ENCODE data around the gene LRBA. TPM values are rescaled to one million over a fixed set of nuclear protein-coding genes. Genes with fewer than 3 reads are reported as not detected.

LRBA gene
- total and polyA plus RNA-seq, 9 donors = 20.7 to 30.5 (median 27.7) TPM

DNA sequence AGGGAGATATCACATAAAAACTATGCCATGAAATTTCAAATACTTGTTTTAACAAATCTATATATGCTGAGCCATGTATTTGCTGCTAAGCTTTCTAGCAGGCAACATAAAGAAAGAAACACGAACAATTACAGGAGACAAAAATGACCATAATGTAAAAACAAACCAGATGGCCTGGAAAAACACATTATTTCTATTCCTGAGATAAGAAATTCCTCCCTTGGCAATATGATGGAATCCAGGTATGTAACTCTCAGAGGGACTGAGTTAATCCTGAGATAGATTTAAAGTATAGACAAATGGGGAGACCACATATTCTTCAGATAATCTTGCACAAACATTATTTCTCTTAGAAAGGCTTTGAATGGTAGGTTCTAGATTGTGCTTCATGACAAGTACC, 657.3 kb downstream of the LRBA start:
- Histone ChIP-seq H3K27ac (ENCODE audit: low read length) (no peak overlapping the region), H3K27me3 (ENCODE audit: control insufficient read depth, insufficient read depth, low read length) (no peaks in the 10 kb centered on the region), H3K4me1 (ENCODE audit: control insufficient read depth, insufficient read depth, low read length) (no peaks in the 10 kb centered on the region), H3K9me3 (replicated peaks; ENCODE audit: control insufficient read depth, low read depth, low read length) (no peaks in the 10 kb centered on the region), H3K36me3 (ENCODE audit: control insufficient read depth, insufficient read depth, low read length) (no peaks in the 10 kb centered on the region), H3K4me3 (ENCODE audit: low read length) (no peak overlapping the region)
- no peak for DNase-seq
- whole genome bisulfite sequencing (ENCODE audit: insufficient coverage) = no CpG with 5 or more reads among the region's 1 CpG

DNA sequence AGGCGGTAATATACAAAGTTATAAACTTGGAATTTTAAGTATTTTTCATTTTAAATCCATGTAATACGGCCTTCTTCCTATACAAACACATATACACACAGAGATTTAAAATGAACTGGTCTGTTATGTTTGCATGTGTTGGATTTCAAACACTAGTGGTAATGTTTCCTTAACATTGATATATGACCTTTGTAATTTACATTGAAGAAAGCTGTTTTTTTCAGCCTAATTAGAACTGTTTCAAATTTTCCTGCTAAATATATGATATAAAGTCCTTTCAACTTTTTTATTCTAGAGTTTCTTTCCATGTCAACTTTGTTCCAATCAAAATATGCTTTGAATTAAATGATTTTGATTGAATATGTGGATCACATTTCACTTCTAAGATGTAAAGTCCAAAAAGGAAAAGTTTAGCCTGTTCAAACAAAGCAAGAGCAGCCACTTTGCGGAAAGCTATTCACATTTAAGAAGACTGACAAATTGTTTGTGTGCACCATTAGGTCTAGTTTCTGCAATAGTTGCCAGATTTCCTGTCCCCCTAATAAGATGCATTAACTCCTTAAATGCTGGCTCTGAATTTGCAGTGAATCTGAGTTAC, 659.1 kb downstream of the LRBA start:
- Histone ChIP-seq H3K4me1 (ENCODE audit: control insufficient read depth, insufficient read depth, low read length) (no peaks in the 10 kb centered on the region), H3K36me3 (ENCODE audit: control insufficient read depth, insufficient read depth, low read length) (no peaks in the 10 kb centered on the region), H3K27ac (ENCODE audit: low read length) (no peak overlapping the region), H3K9me3 (replicated peaks; ENCODE audit: control insufficient read depth, low read depth, low read length) (no peaks in the 10 kb centered on the region), H3K27me3 (ENCODE audit: control insufficient read depth, insufficient read depth, low read length) (no peaks in the 10 kb centered on the region), H3K4me3 (ENCODE audit: low read length) (no peak overlapping the region)
- WGBS (ENCODE audit: insufficient coverage) = no CpG with 5 or more reads among the region's 3 CpGs
- no peak for DNase-seq

DNA sequence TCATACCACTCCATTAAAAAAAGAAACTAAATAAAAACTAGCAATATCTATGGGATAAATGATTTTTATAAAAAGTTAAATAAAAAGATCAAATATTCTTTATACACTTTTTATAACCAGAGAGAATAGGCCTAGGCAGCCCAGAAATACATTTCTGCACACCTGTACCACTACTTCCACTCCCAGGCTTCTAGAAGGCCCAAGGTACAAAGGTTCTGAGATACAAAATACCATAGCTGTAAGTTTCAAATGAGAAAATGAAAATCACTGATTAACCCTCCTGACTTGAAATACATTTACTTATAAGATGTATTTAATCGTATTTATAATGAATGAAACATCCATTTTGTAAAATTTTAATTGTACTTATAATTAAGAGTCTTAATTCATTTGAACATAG, 659.7 kb downstream of the LRBA start:
- no CpG with 5 or more reads among the region's 1 CpG for WGBS (ENCODE audit: insufficient coverage)
- no peak for DNase-seq
- H3K36me3 ChIP-seq (ENCODE audit: control insufficient read depth, insufficient read depth, low read length) = no peaks in the 10 kb centered on the region

DNA sequence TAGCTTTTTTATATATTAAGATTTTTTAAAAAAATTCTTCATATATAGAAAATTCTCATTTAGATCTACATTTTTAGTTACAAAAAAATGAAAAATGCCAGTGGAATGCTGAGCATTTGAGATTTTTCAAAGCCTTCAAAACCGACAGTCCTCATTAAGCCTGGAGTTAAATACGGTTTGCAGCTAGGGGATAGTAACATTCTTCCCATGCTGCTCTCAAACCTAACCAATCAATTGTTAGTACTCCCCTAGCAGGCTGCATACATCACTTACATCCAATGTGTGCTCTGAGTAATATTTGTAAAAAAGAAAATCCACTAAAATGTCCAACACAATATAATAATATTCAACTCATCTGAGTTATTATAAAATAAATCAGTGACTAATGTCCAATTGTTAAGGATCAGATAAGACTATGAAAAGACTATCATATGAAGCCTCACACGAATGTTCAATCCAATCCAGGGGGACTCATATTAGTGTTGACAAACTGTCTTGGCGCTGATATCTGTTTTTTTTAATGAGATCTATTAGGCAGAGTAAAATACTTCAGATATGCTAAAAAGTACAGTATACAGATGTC, 660.8 kb downstream of the LRBA start:
- H3K27me3 ChIP-seq (ENCODE audit: control insufficient read depth, insufficient read depth, low read length) = no peaks in the 10 kb centered on the region
- H3K9me3 ChIP-seq (replicated peaks; ENCODE audit: control insufficient read depth, low read depth, low read length) = no peaks in the 10 kb centered on the region
- no peak overlapping the region for H3K4me3 ChIP-seq (ENCODE audit: low read length)
- no peak overlapping the region for H3K27ac ChIP-seq (ENCODE audit: low read length)
- no peak for DNase-seq
- WGBS (ENCODE audit: insufficient coverage) = no CpG with 5 or more reads among the region's 4 CpGs
- H3K4me1 ChIP-seq (ENCODE audit: control insufficient read depth, insufficient read depth, low read length) = no peaks in the 10 kb centered on the region
- H3K36me3 ChIP-seq (ENCODE audit: control insufficient read depth, insufficient read depth, low read length) = no peaks in the 10 kb centered on the region

More for the DNA sequence above, 659.7 kb downstream of the LRBA start:
- no peak overlapping the region for H3K4me3 ChIP-seq (ENCODE audit: low read length)
- H3K27ac ChIP-seq (ENCODE audit: low read length) = no peak overlapping the region
- H3K9me3 ChIP-seq (replicated peaks; ENCODE audit: control insufficient read depth, low read depth, low read length) = no peaks in the 10 kb centered on the region
- no peaks in the 10 kb centered on the region for H3K4me1 ChIP-seq (ENCODE audit: control insufficient read depth, insufficient read depth, low read length)
- H3K27me3 ChIP-seq (ENCODE audit: control insufficient read depth, insufficient read depth, low read length) = no peaks in the 10 kb centered on the region

DNA sequence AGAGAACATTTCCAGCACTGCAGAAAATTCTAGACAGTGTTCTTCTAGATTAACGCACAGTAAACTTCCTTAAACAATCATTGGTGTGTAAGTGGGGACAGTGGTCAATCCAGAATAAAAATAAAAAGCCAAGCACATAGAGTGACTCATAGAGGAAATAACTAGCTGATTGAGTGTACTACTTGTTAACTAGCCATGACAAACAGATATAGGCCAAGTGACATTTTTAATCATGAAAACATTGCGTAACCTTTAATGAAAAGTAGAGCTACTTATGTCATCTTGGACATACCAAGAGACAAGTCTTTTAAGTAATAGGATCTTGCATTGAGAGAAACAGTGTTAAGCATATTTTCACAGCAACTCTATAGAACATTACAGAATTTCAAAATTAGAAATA, 667.0 kb downstream of the LRBA start:
- Histone ChIP-seq H3K4me3 (ENCODE audit: low read length) (no peak overlapping the region), H3K36me3 (ENCODE audit: control insufficient read depth, insufficient read depth, low read length) (no peaks in the 10 kb centered on the region), H3K27ac (ENCODE audit: low read length) (no peak overlapping the region), H3K4me1 (ENCODE audit: control insufficient read depth, insufficient read depth, low read length) (no peaks in the 10 kb centered on the region), H3K9me3 (replicated peaks; ENCODE audit: control insufficient read depth, low read depth, low read length) (no peaks in the 10 kb centered on the region), H3K27me3 (ENCODE audit: control insufficient read depth, insufficient read depth, low read length) (no peaks in the 10 kb centered on the region)
- no peak for DNase-seq
- WGBS (ENCODE audit: insufficient coverage) = no CpG with 5 or more reads among the region's 2 CpGs

DNA sequence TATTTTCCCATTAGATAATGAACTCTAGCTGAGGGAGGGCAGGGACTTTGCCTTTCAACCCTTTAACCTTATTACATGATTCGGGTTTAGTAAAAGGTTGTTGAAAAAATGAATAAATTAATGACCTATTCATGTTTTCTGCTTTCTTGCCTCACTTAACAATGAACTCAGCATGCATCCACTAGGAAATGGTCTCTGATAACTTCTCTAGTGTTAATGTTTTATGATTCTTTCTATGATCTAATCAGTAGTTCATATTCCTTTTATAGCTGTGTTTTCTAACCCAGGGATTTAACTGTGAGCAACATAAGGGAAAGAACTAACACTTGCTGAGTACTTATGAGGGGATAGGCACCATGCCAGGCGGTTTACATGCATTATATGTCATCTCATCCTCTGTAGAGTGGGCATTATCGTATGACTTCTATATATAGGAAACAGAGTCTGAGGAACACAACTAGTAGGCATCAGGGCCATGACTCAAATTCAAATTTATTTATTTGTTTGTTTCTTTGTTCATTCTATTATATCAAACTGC, 669.8 kb downstream of the LRBA start:
- Histone ChIP-seq H3K36me3 (ENCODE audit: control insufficient read depth, insufficient read depth, low read length) (no peaks in the 10 kb centered on the region), H3K27ac (ENCODE audit: low read length) (no peak overlapping the region), H3K4me3 (ENCODE audit: low read length) (no peak overlapping the region), H3K9me3 (replicated peaks; ENCODE audit: control insufficient read depth, low read depth, low read length) (no peaks in the 10 kb centered on the region), H3K27me3 (ENCODE audit: control insufficient read depth, insufficient read depth, low read length) (no peaks in the 10 kb centered on the region), H3K4me1 (ENCODE audit: control insufficient read depth, insufficient read depth, low read length) (no peaks in the 10 kb centered on the region)
- no CpG with 5 or more reads among the region's 3 CpGs for WGBS (ENCODE audit: insufficient coverage)
- no peak for DNase-seq

DNA sequence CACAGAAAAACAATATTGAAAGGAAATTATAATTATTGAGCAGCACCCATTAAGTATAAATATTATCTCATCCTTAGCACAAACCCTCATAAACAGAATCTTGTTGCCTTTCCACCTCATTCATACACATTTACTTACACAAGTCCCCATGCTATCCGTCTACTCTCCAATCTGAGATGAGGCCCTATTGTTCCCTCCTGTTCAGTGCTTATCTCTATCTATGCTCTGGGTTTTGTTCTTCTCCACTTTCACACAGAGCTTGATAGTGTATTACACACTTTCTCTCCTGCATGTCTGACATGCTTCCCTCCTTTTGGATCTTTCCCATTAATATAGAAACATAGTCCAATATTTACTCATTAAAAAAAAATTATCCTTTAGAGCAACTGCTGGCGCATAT, 671.3 kb downstream of the LRBA start:
- DNase-seq = no peak
- Histone ChIP-seq H3K36me3 (ENCODE audit: control insufficient read depth, insufficient read depth, low read length) (no peaks in the 10 kb centered on the region), H3K4me1 (ENCODE audit: control insufficient read depth, insufficient read depth, low read length) (no peaks in the 10 kb centered on the region), H3K27me3 (ENCODE audit: control insufficient read depth, insufficient read depth, low read length) (no peaks in the 10 kb centered on the region), H3K4me3 (ENCODE audit: low read length) (no peak overlapping the region), H3K27ac (ENCODE audit: low read length) (no peak overlapping the region), H3K9me3 (replicated peaks; ENCODE audit: control insufficient read depth, low read depth, low read length) (no peaks in the 10 kb centered on the region)
- 92% methylated on average over 1 of the region's 2 CpGs for WGBS (ENCODE audit: insufficient coverage)

DNA sequence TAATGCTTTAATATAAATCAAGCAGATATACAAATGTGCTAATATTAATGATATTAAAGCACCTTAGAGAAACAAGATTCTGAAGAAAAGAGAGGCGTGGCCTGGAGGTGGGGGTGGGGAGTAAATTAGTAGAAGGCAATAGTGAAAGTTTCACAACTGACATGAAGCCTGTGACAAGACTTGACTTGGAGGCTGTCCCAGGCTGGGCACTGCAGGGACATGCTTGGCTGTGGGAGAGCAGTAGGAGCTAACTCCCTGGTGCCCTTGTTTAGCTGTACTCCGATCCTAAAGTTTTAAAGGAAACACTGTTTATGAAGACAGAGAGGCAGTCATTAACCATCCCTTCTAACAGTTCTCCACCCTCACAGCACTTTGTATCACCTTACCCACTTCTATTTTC, 672.1 kb downstream of the LRBA start:
- Histone ChIP-seq H3K27ac (ENCODE audit: low read length) (no peak overlapping the region), H3K4me3 (ENCODE audit: low read length) (no peak overlapping the region), H3K4me1 (ENCODE audit: control insufficient read depth, insufficient read depth, low read length) (no peaks in the 10 kb centered on the region), H3K9me3 (replicated peaks; ENCODE audit: control insufficient read depth, low read depth, low read length) (no peaks in the 10 kb centered on the region), H3K36me3 (ENCODE audit: control insufficient read depth, insufficient read depth, low read length) (no peaks in the 10 kb centered on the region), H3K27me3 (ENCODE audit: control insufficient read depth, insufficient read depth, low read length) (no peaks in the 10 kb centered on the region)
- WGBS (ENCODE audit: insufficient coverage) = 80% methylated on average over 1 of the region's 2 CpGs
- DNase-seq = no peak

DNA sequence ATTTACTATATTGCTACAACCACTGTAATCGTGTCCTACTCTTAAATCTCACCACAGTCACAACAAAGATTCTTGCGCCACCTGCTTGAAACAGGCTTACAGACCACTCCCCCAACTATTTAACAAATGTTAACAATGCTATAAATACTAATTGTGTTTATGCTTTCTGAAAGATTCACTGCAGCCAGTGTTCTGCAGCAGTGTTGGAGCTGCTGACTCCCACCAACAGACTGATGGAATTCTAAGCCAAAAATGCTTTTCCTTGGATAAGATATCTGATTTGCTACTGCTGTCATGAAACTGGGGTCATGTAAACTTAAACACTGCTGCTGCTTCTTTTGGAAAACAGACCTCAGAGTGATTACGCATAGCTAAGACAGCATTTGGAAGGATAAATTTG, 677.4 kb downstream of the LRBA start:
- WGBS (ENCODE audit: insufficient coverage) = no CpG with 5 or more reads among the region's 3 CpGs
- H3K36me3 ChIP-seq (ENCODE audit: control insufficient read depth, insufficient read depth, low read length) = no peaks in the 10 kb centered on the region
- no peaks in the 10 kb centered on the region for H3K4me1 ChIP-seq (ENCODE audit: control insufficient read depth, insufficient read depth, low read length)
- no peak overlapping the region for H3K27ac ChIP-seq (ENCODE audit: low read length)
- no peaks in the 10 kb centered on the region for H3K27me3 ChIP-seq (ENCODE audit: control insufficient read depth, insufficient read depth, low read length)
- no peaks in the 10 kb centered on the region for H3K9me3 ChIP-seq (replicated peaks; ENCODE audit: control insufficient read depth, low read depth, low read length)
- H3K4me3 ChIP-seq (ENCODE audit: low read length) = no peak overlapping the region
- peak; percentile 65 for DNase-seq

DNA sequence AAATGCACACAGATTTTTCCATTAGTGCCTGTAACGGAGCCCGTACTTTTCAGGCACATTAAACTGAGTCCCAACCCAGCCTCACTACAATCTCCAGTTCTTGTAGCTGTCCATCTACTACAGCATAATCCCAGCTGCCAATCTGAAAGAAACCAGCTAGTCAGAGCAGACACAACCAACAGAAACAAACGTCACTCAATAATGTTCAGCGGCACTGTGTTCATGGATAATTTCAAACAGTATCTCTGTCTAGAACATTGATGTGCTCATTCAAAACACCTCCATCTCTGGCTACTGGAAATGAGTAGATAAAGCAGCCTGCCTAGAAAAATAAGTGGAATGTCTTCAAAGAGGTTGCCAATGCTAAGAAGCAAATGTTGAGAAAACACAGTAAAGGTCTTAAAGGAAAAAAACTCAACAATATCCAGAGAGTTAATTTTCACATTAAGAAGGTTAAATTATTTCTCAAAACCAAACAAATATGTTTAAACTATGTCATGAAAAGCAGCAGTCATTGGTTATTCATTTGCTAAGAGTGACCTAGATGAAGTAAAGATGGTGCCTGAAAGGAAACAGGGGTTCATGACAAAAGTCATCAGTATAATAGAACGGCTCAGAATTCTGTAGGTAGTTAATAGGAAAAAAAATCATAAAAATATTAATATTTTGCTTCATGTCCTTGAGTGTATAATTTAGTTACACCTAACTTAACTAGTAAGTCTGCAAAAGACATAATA, 678.2 kb downstream of the LRBA start:
- no peak overlapping the region for H3K4me3 ChIP-seq (ENCODE audit: low read length)
- no CpG with 5 or more reads among the region's 5 CpGs for WGBS (ENCODE audit: insufficient coverage)
- no peaks in the 10 kb centered on the region for H3K27me3 ChIP-seq (ENCODE audit: control insufficient read depth, insufficient read depth, low read length)
- H3K9me3 ChIP-seq (replicated peaks; ENCODE audit: control insufficient read depth, low read depth, low read length) = no peaks in the 10 kb centered on the region
- H3K27ac ChIP-seq (ENCODE audit: low read length) = no peak overlapping the region
- no peaks in the 10 kb centered on the region for H3K36me3 ChIP-seq (ENCODE audit: control insufficient read depth, insufficient read depth, low read length)
- H3K4me1 ChIP-seq (ENCODE audit: control insufficient read depth, insufficient read depth, low read length) = no peaks in the 10 kb centered on the region
- no peak for DNase-seq

All from muscle of leg (tissue), 11 donors.